Activated CD4-positive, alpha-beta T cell treated with anti-CD3 and anti-CD28 coated beads, Interleukin-2, Interleukin-4, amounts not matched to agents 100 ng/mL and 50 ng/mL, durations not matched to agents 16 hours and 8 hours (primary cell): ENCODE data around the gene TPST1.
"Not testable (repeated sequence)": the region's sequence is repeated elsewhere in the genome, so short reads cannot be mapped to it uniquely, and the experiment has no call there.

Experiments used
- DNase-seq: peaks from one replicate; pipeline ENCODE4 v3.0.0-alpha.2; 2020; ENCODE audit warnings: low spot score

The TPST1 gene

GRCh38 chr7:66380272-66380888 lies 175.2 kb downstream of the TPST1 start:
- no peak for DNase-seq

GRCh38 chr7:66382182-66382923 lies 177.2 kb downstream of the TPST1 start:
- DNase-seq, result not testable (repeated sequence)

- not testable (repeated sequence) for DNase-seq
Measured at GRCh38 chr7:66385191-66385905, 180.2 kb downstream of the TPST1 start.

GRCh38 chr7:66395128-66395571 lies 190.0 kb downstream of the TPST1 start:
- not testable (repeated sequence) for DNase-seq

- not testable (repeated sequence) for DNase-seq
Measured at GRCh38 chr7:66396052-66396451, 190.9 kb downstream of the TPST1 start.

- not testable (repeated sequence) for DNase-seq
Measured at GRCh38 chr7:66398841-66399240, 193.7 kb downstream of the TPST1 start.

- no peak for DNase-seq
Measured at GRCh38 chr7:66399566-66399965, 194.4 kb downstream of the TPST1 start.

GRCh38 chr7:66400400-66400799 lies 195.3 kb downstream of the TPST1 start:
- DNase-seq, result no peak

- not testable (repeated sequence) for DNase-seq
Measured at GRCh38 chr7:66401126-66401525, 196.0 kb downstream of the TPST1 start.

- DNase-seq, result not testable (repeated sequence)
Measured at GRCh38 chr7:66401932-66402331, 196.8 kb downstream of the TPST1 start.

- no peak for DNase-seq
Measured at GRCh38 chr7:66403564-66403963, 198.4 kb downstream of the TPST1 start.

- no peak for DNase-seq
Measured at GRCh38 chr7:66409493-66409892, 204.4 kb downstream of the TPST1 start.
